Measurements from ENCODE around the gene TREM2.

The TREM2 gene

GRCh38 chr6:41153992-41154625 is 8.8 kb downstream of the TREM2 start, which contains the start of gene TREML1:
TSS of gene TREML1 (minus strand) at chr6:41154347. CDS start at chr6:41154288, 59 bp downstream.
- H3K4me3 ChIP-seq (ENCODE audit: low read depth, low read length), result no peak within 1 kb of the TSS

GRCh38 chr6:41153451-41153850 is 9.5 kb downstream of the TREM2 start:
- no peak overlapping the region for H3K4me3 ChIP-seq (ENCODE audit: low read depth, low read length)
- no peak for TF ChIP-seq CTCF (IDR thresholded peaks at IDR 0.05; ENCODE audit: low read depth, low read length)

More at GRCh38 chr6:41153992-41154625, 8.8 kb downstream of the TREM2 start, which contains the start of gene TREML1:
- no peak for TF ChIP-seq CTCF (IDR thresholded peaks at IDR 0.05; ENCODE audit: low read depth, low read length)

GRCh38 chr6:41150671-41151070 is 12.2 kb downstream of the TREM2 start:
- TF ChIP-seq CTCF (IDR thresholded peaks at IDR 0.05; ENCODE audit: low read depth, low read length), result no peak
- no peak overlapping the region for H3K4me3 ChIP-seq (ENCODE audit: low read depth, low read length)

- TF ChIP-seq CTCF (IDR thresholded peaks at IDR 0.05; ENCODE audit: low read depth, low read length), result no peak
Measured at GRCh38 chr6:41147917-41148316, 15.0 kb downstream of the TREM2 start.

GRCh38 chr6:41136911-41137310 is 26.0 kb downstream of the TREM2 start:
- no peak overlapping the region for H3K4me3 ChIP-seq (ENCODE audit: low read depth, low read length)
- TF ChIP-seq CTCF (IDR thresholded peaks at IDR 0.05; ENCODE audit: low read depth, low read length), result no peak

More at GRCh38 chr6:41147917-41148316, 15.0 kb downstream of the TREM2 start:
- no peak overlapping the region for H3K4me3 ChIP-seq (ENCODE audit: low read depth, low read length)

GRCh38 chr6:41135062-41135832 is 27.7 kb downstream of the TREM2 start:
- no peak overlapping the region for H3K4me3 ChIP-seq (ENCODE audit: low read depth, low read length)
- TF ChIP-seq CTCF (IDR thresholded peaks at IDR 0.05; ENCODE audit: low read depth, low read length), result no peak

GRCh38 chr6:41132254-41132653 is 30.7 kb downstream of the TREM2 start:
- H3K4me3 ChIP-seq (ENCODE audit: low read depth, low read length), result no peak overlapping the region
- no peak for TF ChIP-seq CTCF (IDR thresholded peaks at IDR 0.05; ENCODE audit: low read depth, low read length)

Measured in WI38 (cell line).